WTC11 (cell line): Measurements from ENCODE around the gene MITD1. TPM values are rescaled to one million over a fixed set of nuclear protein-coding genes. Genes with fewer than 3 reads are reported as not detected.

Experiments
- ATAC-seq: fragments of 200-7000 bp; cut with Tn5 transposase; 2 replicates; pipeline ENCODE4 v1.10.0; 2021; ENCODE audit warnings: mild to moderate bottlenecking, moderate library complexity
- CTCF ChIA-PET: fragments of 300-600 bp; sonication (Branson Sonifier 250); formaldehyde crosslinking; loops from one replicate; lab custom pipeline; 2021; ENCODE audit warnings: antibody characterized with exemption; lab: Charles Lee
- POLR2A ChIA-PET: fragments of 350-600 bp; sonication (Branson Sonifier 250); formaldehyde crosslinking; loops from one replicate; lab custom pipeline; 2021; ENCODE audit warnings: antibody characterized with exemption; lab: Charles Lee
- DNase-seq: peaks from one replicate; pipeline ENCODE4 v3.0.0; 2021; ENCODE audit warnings: low spot score
- H3K27ac Mint-ChIP-seq: 2 replicates; pipeline ENCODE4 v1.8.0; 2021; ENCODE audit warnings: mixed read lengths
- H3K27me3 Mint-ChIP-seq: 2 replicates; pipeline ENCODE4 v1.8.0; 2021; ENCODE audit warnings: low read depth, mild to moderate bottlenecking, moderate library complexity, mixed read lengths
- H3K36me3 Mint-ChIP-seq: 2 replicates; pipeline ENCODE4 v1.8.0; 2021; ENCODE audit warnings: mixed read lengths
- H3K4me1 Mint-ChIP-seq: 2 replicates; pipeline ENCODE4 v1.8.0; 2022; ENCODE audit warnings: mixed read lengths
- H3K4me3 Mint-ChIP-seq: 2 replicates; pipeline ENCODE4 v1.8.0; 2021; ENCODE audit warnings: mild to moderate bottlenecking, moderate library complexity, mixed read lengths
- H3K9me3 Mint-ChIP-seq: 2 replicates; pipeline ENCODE4 v1.8.0; 2021; ENCODE audit warnings: mixed read lengths
- AFF4 ChIP-seq: sonication (generic); formaldehyde crosslinking; IDR thresholded peaks from 2 replicates; pipeline ENCODE4 v1.8.1; 2023; ENCODE audit warnings: mild to moderate bottlenecking, missing genetic modification reagents, borderline replicate concordance
- ATF3 ChIP-seq: sonication (generic); formaldehyde crosslinking; conservative IDR thresholded peaks from 2 replicates; pipeline ENCODE4 v1.8.1; 2022; ENCODE audit warnings: mild to moderate bottlenecking, missing genetic modification reagents
- E2F5 ChIP-seq: sonication (generic); formaldehyde crosslinking; IDR thresholded peaks from 2 replicates; pipeline ENCODE4 v1.8.1; 2022; ENCODE audit warnings: mild to moderate bottlenecking, moderate library complexity, missing genetic modification reagents
- ELF4 ChIP-seq: sonication (generic); formaldehyde crosslinking; IDR thresholded peaks from 2 replicates; pipeline ENCODE4 v1.8.1; 2022; ENCODE audit warnings: low read depth, mild to moderate bottlenecking, moderate library complexity, missing genetic modification reagents
- ESRRA ChIP-seq: sonication (generic); formaldehyde crosslinking; IDR thresholded peaks from 2 replicates; pipeline ENCODE4 v1.8.1; 2022; ENCODE audit warnings: mild to moderate bottlenecking, missing genetic modification reagents, borderline replicate concordance
- ETV6 ChIP-seq: sonication (generic); formaldehyde crosslinking; IDR thresholded peaks from 2 replicates; pipeline ENCODE4 v1.8.1; 2022; ENCODE audit warnings: mild to moderate bottlenecking, missing genetic modification reagents
- FOXJ3 ChIP-seq: sonication (generic); formaldehyde crosslinking; IDR thresholded peaks from 2 replicates; pipeline ENCODE4 v1.9.0; 2021; ENCODE audit warnings: missing genetic modification reagents, mild to moderate bottlenecking, borderline replicate concordance
- FOXP1 ChIP-seq: sonication (generic); formaldehyde crosslinking; IDR thresholded peaks from 2 replicates; pipeline ENCODE4 v1.8.0; 2022; ENCODE audit warnings: missing genetic modification reagents, mild to moderate bottlenecking, moderate library complexity, borderline replicate concordance
- GRHL2 ChIP-seq: fragments of 250-450 bp; sonication (Bioruptor Pico); IDR thresholded peaks from 2 replicates; pipeline ENCODE4 v1.8.0; 2022; ENCODE audit warnings: mild to moderate bottlenecking, moderate library complexity; ENCODE audit not compliant: insufficient replicate concordance, severe bottlenecking
- JUN ChIP-seq: sonication (generic); formaldehyde crosslinking; IDR thresholded peaks from 2 replicates; pipeline ENCODE4 v1.8.0; 2023; ENCODE audit warnings: mild to moderate bottlenecking, missing genetic modification reagents
- NFATC4 ChIP-seq: fragments of 250-450 bp; sonication (Bioruptor Pico); IDR thresholded peaks from 2 replicates; pipeline ENCODE4 v1.9.0; 2021; ENCODE audit warnings: mild to moderate bottlenecking
- total RNA-seq: library from RNA; stranded (reverse); gene quantifications from 3 replicates; pipeline ENCODE4 v1.2.3, GENCODE V29; 2021
- TF ChIP-seq, protein P1 (sequence below): sonication (generic); formaldehyde crosslinking; IDR thresholded peaks from 2 replicates; pipeline ENCODE4 v1.8.1; 2022; ENCODE audit warnings: low read depth, missing genetic modification reagents, borderline replicate concordance
- TF ChIP-seq, protein P2 (sequence below): sonication (generic); formaldehyde crosslinking; IDR thresholded peaks from 2 replicates; pipeline ENCODE4 v1.8.0; 2023; ENCODE audit warnings: missing genetic modification reagents, mild to moderate bottlenecking, borderline replicate concordance
- TF ChIP-seq, protein P3 (sequence below): fragments of 250-450 bp; sonication (Bioruptor Pico); IDR thresholded peaks from 2 replicates; pipeline ENCODE4 v2.1.2; 2022; ENCODE audit warnings: mild to moderate bottlenecking, moderate library complexity
- TF ChIP-seq, protein P4 (sequence below): sonication (generic); formaldehyde crosslinking; IDR thresholded peaks from 2 replicates; pipeline ENCODE4 v1.8.0; 2022; ENCODE audit warnings: mild to moderate bottlenecking, missing genetic modification reagents

Gene MITD1
- total RNA-seq, 1 experiment from 2014 or later = 33.1 TPM

- no peak for TF ChIP-seq AFF4
Measured at GRCh38 chr2:99152199-99152895, 28.5 kb downstream of the MITD1 start (continued).

- no peak for DNase-seq
- no peaks in the 10 kb centered on the region for H3K9me3 Mint-ChIP-seq
- POLR2A ChIA-PET = no interaction called here
- TF ChIP-seq, protein P1, sequence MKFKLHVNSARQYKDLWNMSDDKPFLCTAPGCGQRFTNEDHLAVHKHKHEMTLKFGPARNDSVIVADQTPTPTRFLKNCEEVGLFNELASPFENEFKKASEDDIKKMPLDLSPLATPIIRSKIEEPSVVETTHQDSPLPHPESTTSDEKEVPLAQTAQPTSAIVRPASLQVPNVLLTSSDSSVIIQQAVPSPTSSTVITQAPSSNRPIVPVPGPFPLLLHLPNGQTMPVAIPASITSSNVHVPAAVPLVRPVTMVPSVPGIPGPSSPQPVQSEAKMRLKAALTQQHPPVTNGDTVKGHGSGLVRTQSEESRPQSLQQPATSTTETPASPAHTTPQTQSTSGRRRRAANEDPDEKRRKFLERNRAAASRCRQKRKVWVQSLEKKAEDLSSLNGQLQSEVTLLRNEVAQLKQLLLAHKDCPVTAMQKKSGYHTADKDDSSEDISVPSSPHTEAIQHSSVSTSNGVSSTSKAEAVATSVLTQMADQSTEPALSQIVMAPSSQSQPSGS = no peak
- TF ChIP-seq, all 79 proteins: peak for 0
- Mint-ChIP-seq H3K4me1 (peaks cover 14% of the 10 kb centered on the region), H3K27me3 (no peaks in the 10 kb centered on the region; the same call in 1 of the 2 replicates), H3K36me3 (no peaks in the 10 kb centered on the region), H3K27ac (no peak overlapping the region), H3K4me3 (no peak overlapping the region)
- CTCF ChIA-PET = no interaction called here
- no peak for ATAC-seq
Measured at GRCh38 chr2:99150706-99151105, 30.2 kb downstream of the MITD1 start.

- POLR2A ChIA-PET = interaction anchor here (0.6 to 2.3 kb wide), 5 partner anchors 13 to 1492 kb away, joined by 4 to 18 read pairs (median 9); partner anchors contain the start of genes EIF5B, LIPT1, MITD1 and MRPL30
- peaks cover 21% of the 10 kb centered on the region for H3K9me3 Mint-ChIP-seq
- TF ChIP-seq NFATC4 (CRISPR knock-in tag) (no peak), JUN (CRISPR knock-in tag) (no peak), ETV6 (CRISPR knock-in tag) (no peak; the same call in 1 of the 2 replicates), ESRRA (CRISPR knock-in tag) (peak; percentile 69), GRHL2 (no peak), ATF3 (CRISPR knock-in tag) (no peak), E2F5 (CRISPR knock-in tag) (peak; percentile 89), FOXP1 (CRISPR knock-in tag) (peak; percentile 30; the same call in 1 of the 2 replicates), FOXJ3 (no peak), ELF4 (CRISPR knock-in tag) (no peak)
- TF ChIP-seq, protein P2, sequence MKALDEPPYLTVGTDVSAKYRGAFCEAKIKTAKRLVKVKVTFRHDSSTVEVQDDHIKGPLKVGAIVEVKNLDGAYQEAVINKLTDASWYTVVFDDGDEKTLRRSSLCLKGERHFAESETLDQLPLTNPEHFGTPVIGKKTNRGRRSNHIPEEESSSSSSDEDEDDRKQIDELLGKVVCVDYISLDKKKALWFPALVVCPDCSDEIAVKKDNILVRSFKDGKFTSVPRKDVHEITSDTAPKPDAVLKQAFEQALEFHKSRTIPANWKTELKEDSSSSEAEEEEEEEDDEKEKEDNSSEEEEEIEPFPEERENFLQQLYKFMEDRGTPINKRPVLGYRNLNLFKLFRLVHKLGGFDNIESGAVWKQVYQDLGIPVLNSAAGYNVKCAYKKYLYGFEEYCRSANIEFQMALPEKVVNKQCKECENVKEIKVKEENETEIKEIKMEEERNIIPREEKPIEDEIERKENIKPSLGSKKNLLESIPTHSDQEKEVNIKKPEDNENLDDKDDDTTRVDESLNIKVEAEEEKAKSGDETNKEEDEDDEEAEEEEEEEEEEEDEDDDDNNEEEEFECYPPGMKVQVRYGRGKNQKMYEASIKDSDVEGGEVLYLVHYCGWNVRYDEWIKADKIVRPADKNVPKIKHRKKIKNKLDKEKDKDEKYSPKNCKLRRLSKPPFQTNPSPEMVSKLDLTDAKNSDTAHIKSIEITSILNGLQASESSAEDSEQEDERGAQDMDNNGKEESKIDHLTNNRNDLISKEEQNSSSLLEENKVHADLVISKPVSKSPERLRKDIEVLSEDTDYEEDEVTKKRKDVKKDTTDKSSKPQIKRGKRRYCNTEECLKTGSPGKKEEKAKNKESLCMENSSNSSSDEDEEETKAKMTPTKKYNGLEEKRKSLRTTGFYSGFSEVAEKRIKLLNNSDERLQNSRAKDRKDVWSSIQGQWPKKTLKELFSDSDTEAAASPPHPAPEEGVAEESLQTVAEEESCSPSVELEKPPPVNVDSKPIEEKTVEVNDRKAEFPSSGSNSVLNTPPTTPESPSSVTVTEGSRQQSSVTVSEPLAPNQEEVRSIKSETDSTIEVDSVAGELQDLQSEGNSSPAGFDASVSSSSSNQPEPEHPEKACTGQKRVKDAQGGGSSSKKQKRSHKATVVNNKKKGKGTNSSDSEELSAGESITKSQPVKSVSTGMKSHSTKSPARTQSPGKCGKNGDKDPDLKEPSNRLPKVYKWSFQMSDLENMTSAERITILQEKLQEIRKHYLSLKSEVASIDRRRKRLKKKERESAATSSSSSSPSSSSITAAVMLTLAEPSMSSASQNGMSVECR (CRISPR knock-in tag) = peak; percentile 20; the same call in 1 of the 2 replicates
- TF ChIP-seq, protein P3, sequence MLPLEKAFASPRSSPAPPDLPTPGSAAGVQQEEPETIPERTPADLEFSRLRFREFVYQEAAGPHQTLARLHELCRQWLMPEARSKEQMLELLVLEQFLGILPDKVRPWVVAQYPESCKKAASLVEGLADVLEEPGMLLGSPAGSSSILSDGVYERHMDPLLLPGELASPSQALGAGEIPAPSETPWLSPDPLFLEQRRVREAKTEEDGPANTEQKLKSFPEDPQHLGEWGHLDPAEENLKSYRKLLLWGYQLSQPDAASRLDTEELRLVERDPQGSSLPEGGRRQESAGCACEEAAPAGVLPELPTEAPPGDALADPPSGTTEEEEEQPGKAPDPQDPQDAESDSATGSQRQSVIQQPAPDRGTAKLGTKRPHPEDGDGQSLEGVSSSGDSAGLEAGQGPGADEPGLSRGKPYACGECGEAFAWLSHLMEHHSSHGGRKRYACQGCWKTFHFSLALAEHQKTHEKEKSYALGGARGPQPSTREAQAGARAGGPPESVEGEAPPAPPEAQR (CRISPR knock-in tag) = no peak
- TF ChIP-seq, protein P4, sequence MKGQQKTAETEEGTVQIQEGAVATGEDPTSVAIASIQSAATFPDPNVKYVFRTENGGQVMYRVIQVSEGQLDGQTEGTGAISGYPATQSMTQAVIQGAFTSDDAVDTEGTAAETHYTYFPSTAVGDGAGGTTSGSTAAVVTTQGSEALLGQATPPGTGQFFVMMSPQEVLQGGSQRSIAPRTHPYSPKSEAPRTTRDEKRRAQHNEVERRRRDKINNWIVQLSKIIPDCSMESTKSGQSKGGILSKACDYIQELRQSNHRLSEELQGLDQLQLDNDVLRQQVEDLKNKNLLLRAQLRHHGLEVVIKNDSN = peak; percentile 18; the same call in 1 of the 2 replicates
Measured at GRCh38 chr2:99141110-99142108, 39.4 kb downstream of the MITD1 start, which contains the start of gene C2orf15. Gene C2orf15, plus strand, starts transcription at chr2:99141707. Its CDS starts 8,852 bp downstream, at chr2:99150559.

More at GRCh38 chr2:99141110-99142108, 39.4 kb downstream of the MITD1 start, which contains the start of gene C2orf15:
- ATAC-seq (peak; percentile 91), DNase-seq (peak; percentile 97)
- CTCF ChIA-PET = interaction anchor here (0.8 to 2.2 kb wide), 9 partner anchors 14 to 507 kb away, joined by 3 to 9 read pairs (median 4); partner anchors contain the start of genes LIPT1 and TSGA10
- H3K4me1 Mint-ChIP-seq = peaks cover 16% of the 10 kb centered on the region
- peaks cover 11% of the 10 kb centered on the region for H3K27me3 Mint-ChIP-seq
- peak within 1 kb of the TSS; percentile 93 for H3K4me3 Mint-ChIP-seq
- H3K27ac Mint-ChIP-seq = peak within 1 kb of the TSS; percentile 99
- peaks cover 28% of the 10 kb centered on the region for H3K36me3 Mint-ChIP-seq
